Activated naive CD4-positive, alpha-beta T cell (primary cell): ENCODE results near the gene GOLM1.

ENCODE experiments used
- DNase-seq, 4 experiments: peaks; one replicate each; lab custom pipeline; 2025; lab: John Stamatoyannopoulos, UW

Gene GOLM1

GRCh38 chr9:86045654-86046053 lies 53.7 kb downstream of the GOLM1 start:
- no peak for DNase-seq

GRCh38 chr9:86043999-86044398 lies 55.4 kb downstream of the GOLM1 start:
- no peak for DNase-seq

- no peak for DNase-seq
Observed at GRCh38 chr9:86043586-86043985, 55.8 kb downstream of the GOLM1 start.

DNA sequence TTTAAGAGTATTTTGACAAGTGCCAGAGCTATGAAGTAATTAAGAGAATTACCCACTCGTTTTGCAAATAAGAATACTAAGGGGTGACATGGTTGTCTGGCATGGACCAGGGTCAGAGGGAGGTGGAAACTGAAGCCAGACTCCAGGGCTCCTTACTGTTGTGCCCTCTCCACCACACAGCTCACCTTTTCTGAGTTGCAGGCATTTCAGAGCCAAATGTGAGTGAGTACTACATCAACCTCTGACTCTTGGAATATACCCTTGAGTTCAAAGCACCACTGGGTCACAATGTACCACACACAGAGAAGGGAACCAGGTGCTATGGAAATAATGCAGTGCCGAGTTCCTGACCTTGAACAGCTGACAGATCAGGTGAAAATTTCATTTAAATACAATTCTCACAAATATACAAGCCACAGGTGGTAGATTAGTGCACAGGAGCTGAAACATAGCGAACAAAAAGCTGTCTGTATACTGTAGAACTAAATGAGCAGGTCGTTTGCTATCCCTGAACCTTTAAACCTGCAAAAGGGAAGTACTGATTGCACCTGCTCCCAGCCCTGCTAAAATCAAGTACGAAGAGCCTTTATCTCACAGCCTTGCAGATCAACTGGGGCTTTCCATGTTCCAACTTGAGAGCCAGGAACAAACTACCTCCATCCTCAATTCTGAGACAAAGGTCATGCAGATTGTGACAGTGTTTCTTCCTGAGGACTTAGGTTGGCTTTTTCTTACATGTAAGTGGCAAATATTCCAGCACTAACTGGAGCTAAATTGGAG lies 57.0 kb downstream of the GOLM1 start:
- no peak for DNase-seq

GRCh38 chr9:86041311-86041741 lies 58.0 kb downstream of the GOLM1 start:
- DNase-seq = no peak

GRCh38 chr9:86040861-86041155 lies 58.5 kb downstream of the GOLM1 start:
- DNase-seq = no peak

GRCh38 chr9:86039991-86040860 lies 59.1 kb downstream of the GOLM1 start:
- no peak for DNase-seq

DNA sequence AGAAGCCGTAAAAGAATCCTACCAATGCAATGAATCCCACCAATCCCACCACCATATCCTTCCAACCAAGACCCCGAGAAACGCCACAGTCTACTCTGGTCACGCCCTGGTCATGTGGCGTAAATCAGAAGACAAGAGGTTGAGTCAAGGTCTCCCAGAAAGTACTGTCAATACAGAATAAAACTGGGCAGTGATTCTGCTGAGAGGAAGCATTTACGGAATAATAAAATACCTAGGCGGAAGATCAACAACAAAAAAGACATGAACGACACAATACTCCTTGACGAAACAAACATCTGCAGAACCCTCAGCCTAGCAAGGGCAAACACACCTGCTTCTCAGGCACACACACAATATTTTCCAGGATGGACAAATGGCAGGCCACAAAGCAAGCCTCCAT lies 62.8 kb downstream of the GOLM1 start:
- no peak for DNase-seq

- DNase-seq = no peak
Observed at GRCh38 chr9:86035827-86036440, 63.4 kb downstream of the GOLM1 start.

- DNase-seq = no peak
Observed at GRCh38 chr9:86034863-86035734, 64.3 kb downstream of the GOLM1 start.

DNA sequence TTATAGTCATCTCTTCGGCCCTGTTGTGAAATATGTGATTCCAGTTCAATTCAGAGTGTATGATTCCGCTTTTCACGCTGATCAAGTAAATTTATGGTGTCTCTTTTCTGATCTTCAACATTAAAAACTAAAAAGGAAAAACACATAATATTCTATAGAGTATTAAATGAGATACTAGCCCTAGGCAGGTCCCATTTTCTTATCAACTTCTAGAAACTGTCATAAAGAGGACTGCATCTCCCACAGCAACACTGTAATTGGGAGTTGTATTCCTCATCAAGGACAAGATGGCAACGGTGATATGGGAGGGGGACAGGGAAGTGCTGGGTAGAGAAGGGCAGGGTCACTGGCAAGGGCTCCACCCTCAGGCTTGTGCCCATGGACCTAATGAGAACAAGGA lies 71.6 kb downstream of the GOLM1 start:
- DNase-seq = no peak

GRCh38 chr9:86022687-86023266 lies 76.6 kb downstream of the GOLM1 start:
- no peak for DNase-seq

GRCh38 chr9:86021166-86021565 lies 78.2 kb downstream of the GOLM1 start:
- no peak for DNase-seq

DNA sequence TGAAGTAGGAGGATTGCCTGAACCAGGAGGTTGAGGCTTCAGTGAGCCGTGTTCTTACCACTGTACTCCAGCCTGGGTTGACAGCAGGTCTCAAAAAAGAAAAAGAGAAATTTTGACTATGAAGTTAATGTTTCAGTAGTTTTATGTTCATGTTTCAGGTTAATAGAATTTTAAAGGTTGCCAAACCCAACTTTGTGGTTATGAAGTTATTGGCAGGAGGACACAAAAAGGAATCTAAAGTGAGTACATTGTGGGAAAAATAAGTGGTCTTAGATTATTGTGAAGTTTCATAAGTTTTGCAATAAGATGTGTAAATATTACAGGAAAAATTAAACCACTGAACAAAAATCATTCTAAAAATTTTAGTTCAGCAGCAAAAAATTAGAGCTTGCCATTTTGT lies 78.6 kb downstream of the GOLM1 start:
- no peak for DNase-seq

DNA sequence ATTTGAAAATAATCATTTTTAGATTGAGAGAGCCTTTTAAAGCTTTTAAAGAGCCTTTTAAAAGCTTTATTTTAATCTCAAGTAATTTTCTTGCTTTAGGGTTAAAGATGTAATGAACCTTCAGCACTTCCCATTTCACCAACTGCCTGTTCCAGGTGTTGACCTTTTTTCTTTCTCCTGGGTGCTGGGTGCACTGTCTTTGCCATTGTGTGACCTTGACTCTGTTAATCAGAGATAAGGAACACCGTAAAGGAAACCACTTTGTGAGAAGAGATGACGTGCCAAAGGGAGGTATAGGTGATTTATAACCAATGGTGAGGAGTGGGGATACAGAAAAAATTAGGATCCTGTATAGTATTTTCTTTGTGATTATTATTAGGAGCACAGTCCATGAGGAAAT lies 90.2 kb downstream of the GOLM1 start:
- DNase-seq = no peak

- no peak for DNase-seq
Observed at GRCh38 chr9:86005253-86005775, 94.0 kb downstream of the GOLM1 start.

GRCh38 chr9:85995599-85995998 lies 103.8 kb downstream of the GOLM1 start:
- DNase-seq = no peak

- DNase-seq = no peak
Observed at GRCh38 chr9:85995097-85995496, 104.3 kb downstream of the GOLM1 start.

DNA sequence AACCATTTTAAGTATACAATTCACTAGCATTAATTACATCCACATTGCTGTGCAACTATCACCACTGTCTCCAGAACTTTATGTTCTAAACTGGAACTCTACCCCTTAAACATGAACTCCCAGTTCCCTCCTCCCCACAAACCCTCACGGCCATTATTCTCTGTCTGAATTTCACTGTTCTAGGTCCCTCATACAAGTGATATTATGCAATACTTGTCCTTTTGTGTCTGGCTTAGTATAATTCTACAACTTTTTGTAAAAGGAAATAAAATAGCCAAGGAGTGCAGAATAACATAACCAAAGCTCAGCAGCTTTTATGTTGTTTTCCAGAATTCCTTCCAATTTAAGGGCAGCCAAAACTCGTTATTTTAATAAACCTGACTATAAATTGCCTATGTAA lies 105.2 kb downstream of the GOLM1 start:
- DNase-seq = no peak

DNA sequence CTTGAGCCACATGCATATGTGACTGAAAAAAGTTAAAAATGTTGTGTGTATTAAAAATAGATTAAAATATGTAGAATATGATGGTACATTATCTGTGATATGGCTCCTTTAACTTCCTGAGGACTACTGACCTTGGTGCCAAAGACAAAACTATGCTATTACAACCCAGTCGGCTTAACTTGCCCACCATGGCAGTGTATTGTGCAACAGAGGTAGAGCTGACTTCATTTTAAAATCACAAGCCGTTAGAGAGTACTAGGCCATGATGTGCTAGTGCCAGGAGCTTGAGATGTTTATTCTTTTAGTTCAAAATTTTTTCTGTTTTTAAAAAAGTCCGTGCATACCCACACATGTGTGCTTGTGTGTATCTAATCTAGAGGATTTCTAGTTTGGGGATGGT lies 112.1 kb downstream of the GOLM1 start:
- DNase-seq = no peak

DNA sequence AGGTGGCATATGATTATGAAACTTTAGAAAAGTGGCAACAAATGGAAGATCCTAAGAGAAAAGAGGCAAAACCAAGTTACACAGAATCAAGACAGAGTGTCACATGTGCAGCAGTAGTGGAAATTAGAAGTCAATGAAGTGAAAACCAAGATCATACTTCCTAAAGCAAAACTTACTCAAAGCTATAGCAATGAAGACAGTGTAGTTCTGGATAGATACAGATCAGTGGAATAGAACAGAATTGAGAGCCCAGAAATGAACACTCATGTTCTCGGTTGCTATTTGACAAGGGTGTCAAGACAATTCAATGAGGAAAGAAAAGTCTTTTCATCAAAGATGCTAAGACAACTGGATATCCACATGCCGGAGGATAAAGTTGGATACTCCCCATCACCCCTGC lies 114.9 kb downstream of the GOLM1 start:
- no peak for DNase-seq
